HEK293T (cell line): ENCODE measurements around the gene ZNF35.

Source experiments
- CTCF ChIA-PET: fragments of 350-600 bp; formaldehyde crosslinking; extraction: SDS; loops from one replicate; lab custom pipeline; 2021; ENCODE audit warnings: antibody characterized with exemption, inconsistent platforms; lab: Yijun Ruan, JAX
- POLR2A ChIA-PET: fragments of 350-600 bp; formaldehyde crosslinking; extraction: SDS; loops from one replicate; lab custom pipeline; 2020; ENCODE audit warnings: antibody characterized with exemption, inconsistent platforms; lab: Yijun Ruan, JAX
- DNase-seq: peaks from one replicate; pipeline ENCODE4 v3.0.0; 2012; ENCODE audit warnings: mixed read lengths; ENCODE audit errors: extremely low spot score
- ARNT ChIP-seq: fragments of 450-650 bp; IDR thresholded peaks from 2 replicates; pipeline ENCODE4 v1.6.1; 2017; ENCODE audit warnings: mild to moderate bottlenecking
- BHLHE40 ChIP-seq: fragments of 450-650 bp; IDR thresholded peaks from 2 replicates; pipeline ENCODE4 v1.6.1; 2016; ENCODE audit warnings: mild to moderate bottlenecking, moderate library complexity, borderline replicate concordance
- CTBP1 ChIP-seq: fragments of 450-650 bp; IDR thresholded peaks from 2 replicates; pipeline ENCODE4 v1.6.1; 2016; ENCODE audit warnings: borderline replicate concordance
- ELF4 ChIP-seq: fragments of 450-650 bp; IDR thresholded peaks from 2 replicates; pipeline ENCODE4 v1.6.1; 2017; ENCODE audit warnings: antibody characterized with exemption
- FOXA1 ChIP-seq: fragments of 450-650 bp; IDR thresholded peaks from 2 replicates; pipeline ENCODE4 v1.6.1; 2016; ENCODE audit warnings: mild to moderate bottlenecking
- FOXK2 ChIP-seq: fragments of 450-650 bp; IDR thresholded peaks from 2 replicates; pipeline ENCODE4 v1.6.1; 2016; ENCODE audit warnings: mild to moderate bottlenecking
- FOXM1 ChIP-seq: fragments of 450-650 bp; IDR thresholded peaks from 2 replicates; pipeline ENCODE4 v1.6.1; 2017; ENCODE audit warnings: mild to moderate bottlenecking, borderline replicate concordance
- HDGF ChIP-seq: fragments of 450-650 bp; IDR thresholded peaks from 2 replicates; pipeline ENCODE4 v1.6.1; 2017; ENCODE audit warnings: antibody characterized with exemption, borderline replicate concordance
- L3MBTL2 ChIP-seq: fragments of 450-650 bp; conservative IDR thresholded peaks from 2 replicates; pipeline ENCODE4 v1.6.1; 2016; ENCODE audit warnings: mild to moderate bottlenecking
- LEF1 ChIP-seq: fragments of 450-650 bp; IDR thresholded peaks from 2 replicates; pipeline ENCODE4 v1.6.1; 2017; ENCODE audit warnings: mild to moderate bottlenecking, borderline replicate concordance
- NFRKB ChIP-seq: fragments of 450-650 bp; IDR thresholded peaks from 2 replicates; pipeline ENCODE4 v1.6.1; 2016; ENCODE audit warnings: mild to moderate bottlenecking, moderate library complexity
- PKNOX1 ChIP-seq: fragments of 450-650 bp; IDR thresholded peaks from 2 replicates; pipeline ENCODE4 v1.6.1; 2016
- SP1 ChIP-seq: fragments of 450-650 bp; IDR thresholded peaks from 2 replicates; pipeline ENCODE4 v1.6.1; 2017
- SUZ12 ChIP-seq: fragments of 450-650 bp; IDR thresholded peaks from 2 replicates; pipeline ENCODE4 v1.6.1; 2016; ENCODE audit warnings: mild to moderate bottlenecking
- TARDBP ChIP-seq: fragments of 450-650 bp; IDR thresholded peaks from 2 replicates; pipeline ENCODE4 v1.6.1; 2016
- ZNF384 ChIP-seq: fragments of 450-650 bp; IDR thresholded peaks from 2 replicates; pipeline ENCODE4 v1.6.1; 2016

Gene ZNF35

DNA sequence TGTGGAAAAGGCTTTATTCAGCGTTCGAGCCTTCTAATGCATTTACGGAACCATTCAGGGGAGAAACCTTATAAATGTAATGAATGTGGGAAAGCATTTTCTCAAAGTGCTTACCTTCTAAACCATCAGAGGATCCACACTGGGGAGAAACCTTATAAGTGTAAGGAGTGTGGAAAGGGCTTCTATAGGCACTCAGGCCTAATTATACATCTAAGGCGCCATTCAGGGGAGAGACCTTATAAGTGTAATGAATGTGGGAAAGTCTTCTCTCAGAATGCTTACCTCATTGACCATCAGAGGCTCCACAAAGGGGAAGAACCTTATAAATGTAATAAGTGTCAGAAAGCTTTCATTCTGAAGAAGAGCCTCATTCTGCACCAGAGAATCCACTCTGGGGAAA is 6.2 kb upstream of the ZNF35 start:
- TF ChIP-seq PKNOX1 (no peak), SUZ12 (no peak), HDGF (no peak), BHLHE40 (no peak), NFRKB (no peak), TARDBP (no peak), ARNT (no peak), ZNF384 (no peak), FOXA1 (no peak), CTBP1 (no peak), SP1 (no peak), L3MBTL2 (no peak), FOXM1 (no peak), ELF4 (no peak)
- no peak for DNase-seq
- CTCF ChIA-PET: no interaction called here
- POLR2A ChIA-PET: no interaction called here

DNA sequence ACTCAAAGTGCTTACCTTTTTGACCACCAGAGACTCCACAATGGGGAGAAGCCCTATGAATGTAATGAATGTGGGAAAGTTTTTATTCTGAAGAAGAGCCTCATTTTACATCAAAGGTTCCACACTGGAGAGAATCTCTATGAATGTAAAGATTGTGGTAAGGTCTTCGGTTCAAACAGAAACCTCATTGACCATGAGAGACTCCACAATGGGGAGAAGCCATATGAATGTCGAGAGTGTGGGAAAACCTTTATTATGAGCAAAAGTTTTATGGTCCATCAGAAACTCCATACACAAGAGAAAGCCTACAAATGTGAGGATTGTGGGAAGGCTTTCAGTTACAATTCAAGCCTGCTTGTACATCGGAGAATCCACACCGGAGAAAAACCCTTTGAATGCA is 5.5 kb upstream of the ZNF35 start:
- DNase-seq: no peak
- POLR2A ChIA-PET: no interaction called here
- TF ChIP-seq ELF4: no peak
- no peak for TF ChIP-seq TARDBP
- TF ChIP-seq NFRKB: no peak
- TF ChIP-seq SP1: no peak
- no peak for TF ChIP-seq ZNF384
- no peak for TF ChIP-seq HDGF
- no peak for TF ChIP-seq FOXM1
- no peak for TF ChIP-seq FOXA1
- TF ChIP-seq LEF1: no peak
- TF ChIP-seq CTBP1: no peak
- TF ChIP-seq SUZ12: no peak
- CTCF ChIA-PET: no interaction called here

DNA sequence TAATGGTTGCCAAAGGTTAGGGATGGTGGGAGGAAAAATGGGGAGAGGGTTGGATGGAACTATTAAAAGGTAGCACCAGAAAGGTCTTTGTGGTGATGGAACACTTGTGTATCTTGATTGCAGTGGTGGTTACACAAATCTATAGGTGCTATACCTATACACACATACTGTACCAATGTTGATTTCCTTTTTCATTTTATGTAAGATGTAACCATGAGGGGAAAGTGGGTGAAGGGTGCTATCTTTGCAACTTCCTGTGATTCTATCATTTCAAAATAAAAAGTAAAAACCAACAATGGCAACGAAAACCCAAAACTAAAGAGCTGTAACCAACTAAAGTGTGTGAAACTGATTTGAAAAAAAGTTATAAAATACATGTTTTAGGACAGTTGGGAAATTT is 761 bp upstream of the ZNF35 start:
- POLR2A ChIA-PET: interaction anchor here (1.2 to 1.4 kb wide), 5 partner anchors 22 to 136 kb away, joined by 4 to 22 read pairs (median 6); partner anchors contain the start of genes KIAA1143, KIF15 and ZNF197
- CTCF ChIA-PET: no interaction called here

DNA sequence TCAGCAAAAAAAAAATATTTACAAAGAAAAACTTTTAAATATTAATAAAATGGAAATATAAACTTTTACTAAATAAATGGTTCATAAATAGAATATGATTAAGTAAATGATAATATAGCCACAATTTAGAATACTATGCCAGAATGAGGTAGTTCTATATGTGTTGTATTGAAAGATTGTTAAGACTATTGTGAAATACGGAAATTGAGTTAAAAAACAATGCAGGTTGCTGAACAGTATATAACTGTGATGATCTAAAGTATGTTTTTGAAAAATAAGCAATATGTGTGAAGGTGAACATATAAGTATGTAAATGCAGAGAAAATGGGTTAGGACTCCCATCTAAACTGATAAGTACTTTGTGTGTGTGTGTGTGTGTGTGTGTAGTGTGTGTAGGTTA is 1.2 kb downstream of the ZNF35 start:
- CTCF ChIA-PET: no interaction called here
- TF ChIP-seq TARDBP (no peak), FOXA1 (no peak), L3MBTL2 (no peak), CTBP1 (no peak)
- no peak for DNase-seq
- POLR2A ChIA-PET: no interaction called here

More for the DNA sequence above, 761 bp upstream of the ZNF35 start:
- DNase-seq: no peak
- no peak for TF ChIP-seq ARNT
- no peak for TF ChIP-seq TARDBP
- no peak for TF ChIP-seq ELF4
- TF ChIP-seq HDGF: no peak
- no peak for TF ChIP-seq SUZ12
- TF ChIP-seq CTBP1: no peak
- TF ChIP-seq LEF1: no peak
- TF ChIP-seq PKNOX1: no peak

- POLR2A ChIA-PET: no interaction called here
Observed at GRCh38 chr3:44654039-44654438, 5.5 kb downstream of the ZNF35 start.

GRCh38 chr3:44659015-44659414 is 10.5 kb downstream of the ZNF35 start:
- no peak for TF ChIP-seq ZNF384
- TF ChIP-seq SP1: no peak
- TF ChIP-seq LEF1: no peak
- TF ChIP-seq L3MBTL2: no peak
- no peak for TF ChIP-seq CTBP1
- TF ChIP-seq FOXK2: no peak
- DNase-seq: no peak
- CTCF ChIA-PET: interaction anchor here (0.5 kb wide), 1 partner anchor 93 kb away, joined by 3 read pairs; no protein-coding TSS in a partner anchor
- POLR2A ChIA-PET: no interaction called here

More at GRCh38 chr3:44654039-44654438, 5.5 kb downstream of the ZNF35 start:
- CTCF ChIA-PET: no interaction called here
- no peak for DNase-seq
- TF ChIP-seq FOXM1 (no peak), HDGF (no peak), PKNOX1 (no peak), ELF4 (no peak), FOXA1 (no peak), ARNT (no peak), TARDBP (no peak), BHLHE40 (no peak), NFRKB (no peak), ZNF384 (no peak), CTBP1 (no peak), FOXK2 (no peak)

DNA sequence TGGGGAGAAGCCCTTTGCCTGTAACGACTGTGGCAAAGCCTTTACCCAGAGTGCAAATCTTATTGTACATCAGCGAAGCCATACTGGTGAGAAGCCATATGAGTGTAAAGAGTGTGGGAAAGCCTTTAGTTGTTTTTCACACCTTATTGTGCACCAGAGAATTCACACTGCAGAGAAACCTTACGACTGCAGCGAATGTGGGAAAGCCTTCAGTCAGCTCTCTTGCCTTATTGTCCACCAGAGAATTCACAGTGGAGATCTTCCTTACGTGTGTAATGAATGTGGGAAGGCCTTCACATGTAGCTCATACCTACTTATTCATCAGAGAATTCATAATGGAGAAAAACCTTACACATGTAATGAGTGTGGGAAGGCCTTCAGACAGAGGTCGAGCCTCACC is 10.9 kb downstream of the ZNF35 start:
- DNase-seq: no peak
- TF ChIP-seq ELF4 (no peak), L3MBTL2 (no peak), SP1 (no peak), FOXM1 (no peak), FOXA1 (no peak), CTBP1 (no peak), ARNT (no peak), HDGF (no peak), TARDBP (no peak), SUZ12 (no peak), LEF1 (no peak), PKNOX1 (no peak), ZNF384 (no peak), BHLHE40 (no peak), FOXK2 (no peak), NFRKB (no peak)
- CTCF ChIA-PET: interaction anchor here (0.5 kb wide), 1 partner anchor 93 kb away, joined by 3 read pairs; no protein-coding TSS in a partner anchor
- POLR2A ChIA-PET: no interaction called here
